Keratinocyte (primary cell): ENCODE results near the gene DMC1.

Source experiments
- EZH2 ChIP-seq: IDR thresholded peaks from one replicate; pipeline ENCODE4 v1.6.1; 2012; ENCODE audit warnings: inconsistent platforms, mild to moderate bottlenecking, low read length, moderate library complexity
- TF ChIP-seq, protein P1 (sequence below), 3 experiments: IDR thresholded peaks in 1 of 3; conservative IDR thresholded peaks in 1 of 3; optimal IDR thresholded peaks in 1 of 3; 2 replicates in 2 of 3; 3 replicates in 1 of 3; pipeline versions ENCODE3 to v1.5.1; 2011; ENCODE audit warnings: low read length in 3 of 3, mild to moderate bottlenecking in 3 of 3, moderate library complexity in 2 of 3, control low read depth in 1 of 3, inconsistent platforms in 1 of 3; ENCODE audit not compliant: insufficient read depth in 2 of 3; ENCODE audit errors: extremely low read depth in 1 of 3

GRCh38 chr22:38566726-38567504 is 3.1 kb downstream of the DMC1 start:
- TF ChIP-seq, protein P1, sequence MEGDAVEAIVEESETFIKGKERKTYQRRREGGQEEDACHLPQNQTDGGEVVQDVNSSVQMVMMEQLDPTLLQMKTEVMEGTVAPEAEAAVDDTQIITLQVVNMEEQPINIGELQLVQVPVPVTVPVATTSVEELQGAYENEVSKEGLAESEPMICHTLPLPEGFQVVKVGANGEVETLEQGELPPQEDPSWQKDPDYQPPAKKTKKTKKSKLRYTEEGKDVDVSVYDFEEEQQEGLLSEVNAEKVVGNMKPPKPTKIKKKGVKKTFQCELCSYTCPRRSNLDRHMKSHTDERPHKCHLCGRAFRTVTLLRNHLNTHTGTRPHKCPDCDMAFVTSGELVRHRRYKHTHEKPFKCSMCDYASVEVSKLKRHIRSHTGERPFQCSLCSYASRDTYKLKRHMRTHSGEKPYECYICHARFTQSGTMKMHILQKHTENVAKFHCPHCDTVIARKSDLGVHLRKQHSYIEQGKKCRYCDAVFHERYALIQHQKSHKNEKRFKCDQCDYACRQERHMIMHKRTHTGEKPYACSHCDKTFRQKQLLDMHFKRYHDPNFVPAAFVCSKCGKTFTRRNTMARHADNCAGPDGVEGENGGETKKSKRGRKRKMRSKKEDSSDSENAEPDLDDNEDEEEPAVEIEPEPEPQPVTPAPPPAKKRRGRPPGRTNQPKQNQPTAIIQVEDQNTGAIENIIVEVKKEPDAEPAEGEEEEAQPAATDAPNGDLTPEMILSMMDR (optimal IDR thresholded peaks at IDR 0.05 in 1 of 3, IDR thresholded peaks at IDR 0.05 in 1 of 3, conservative IDR thresholded peaks at IDR 0.05 in 1 of 3; ENCODE audit: extremely low read depth in 1 of 3, insufficient read depth in 2 of 3, low read length in 3 of 3) = no peak
- no peak for TF ChIP-seq EZH2
